ENCODE results near the gene MYO3B. TPM values are rescaled to one million over a fixed set of nuclear protein-coding genes. Genes with fewer than 3 reads are reported as not detected.

The MYO3B gene
- total and polyA plus RNA-seq, 7 donors, result 0.34 TPM; not detected in 6

DNA sequence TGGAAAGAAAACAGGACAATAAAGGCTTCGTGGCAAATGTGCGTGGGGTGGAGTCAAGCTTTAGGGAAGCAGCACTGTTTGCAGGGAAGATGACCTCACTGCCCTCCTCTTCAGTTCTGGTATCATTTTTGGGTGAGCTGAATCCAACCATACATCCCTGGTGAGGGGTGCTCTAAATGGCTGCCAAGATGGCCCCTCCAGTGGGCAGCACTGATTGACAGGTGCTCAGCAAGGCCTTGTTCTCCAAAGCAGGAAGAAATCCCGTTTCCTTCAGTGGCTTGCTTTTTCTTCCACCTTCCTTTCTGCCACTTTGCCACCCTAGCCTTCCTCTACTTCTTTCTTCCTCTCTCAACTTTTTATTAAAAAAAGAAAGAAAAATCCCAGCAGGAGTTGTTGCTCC lies 404.4 kb downstream of the MYO3B start:
- H3K27ac ChIP-seq, result no peak overlapping the region
- no peaks in the 10 kb centered on the region for H3K9me3 ChIP-seq
- DNase-seq, result no peak
- no peaks in the 10 kb centered on the region for H3K36me3 ChIP-seq
- H3K4me3 ChIP-seq, result no peak overlapping the region
- intact Hi-C loops (cut with DNase I), result no loop called here
- 76 to 86% methylated on average over 3 of the region's 3 CpGs for WGBS, 2 donors
- no peaks in the 10 kb centered on the region for H3K27me3 ChIP-seq
- H3K4me1 ChIP-seq, result peaks cover 0 to 12% (median 6%) of the 10 kb centered on the region in 4 donors
- TF ChIP-seq, protein P1, sequence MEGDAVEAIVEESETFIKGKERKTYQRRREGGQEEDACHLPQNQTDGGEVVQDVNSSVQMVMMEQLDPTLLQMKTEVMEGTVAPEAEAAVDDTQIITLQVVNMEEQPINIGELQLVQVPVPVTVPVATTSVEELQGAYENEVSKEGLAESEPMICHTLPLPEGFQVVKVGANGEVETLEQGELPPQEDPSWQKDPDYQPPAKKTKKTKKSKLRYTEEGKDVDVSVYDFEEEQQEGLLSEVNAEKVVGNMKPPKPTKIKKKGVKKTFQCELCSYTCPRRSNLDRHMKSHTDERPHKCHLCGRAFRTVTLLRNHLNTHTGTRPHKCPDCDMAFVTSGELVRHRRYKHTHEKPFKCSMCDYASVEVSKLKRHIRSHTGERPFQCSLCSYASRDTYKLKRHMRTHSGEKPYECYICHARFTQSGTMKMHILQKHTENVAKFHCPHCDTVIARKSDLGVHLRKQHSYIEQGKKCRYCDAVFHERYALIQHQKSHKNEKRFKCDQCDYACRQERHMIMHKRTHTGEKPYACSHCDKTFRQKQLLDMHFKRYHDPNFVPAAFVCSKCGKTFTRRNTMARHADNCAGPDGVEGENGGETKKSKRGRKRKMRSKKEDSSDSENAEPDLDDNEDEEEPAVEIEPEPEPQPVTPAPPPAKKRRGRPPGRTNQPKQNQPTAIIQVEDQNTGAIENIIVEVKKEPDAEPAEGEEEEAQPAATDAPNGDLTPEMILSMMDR (IDR thresholded peaks at IDR 0.05), result no peak
- no peak for TF ChIP-seq EP300 (IDR thresholded peaks at IDR 0.05)
- TF ChIP-seq POLR2AphosphoS5 (IDR thresholded peaks at IDR 0.05), result no peak
- TF ChIP-seq POLR2A (IDR thresholded peaks at IDR 0.05), result no peak

DNA sequence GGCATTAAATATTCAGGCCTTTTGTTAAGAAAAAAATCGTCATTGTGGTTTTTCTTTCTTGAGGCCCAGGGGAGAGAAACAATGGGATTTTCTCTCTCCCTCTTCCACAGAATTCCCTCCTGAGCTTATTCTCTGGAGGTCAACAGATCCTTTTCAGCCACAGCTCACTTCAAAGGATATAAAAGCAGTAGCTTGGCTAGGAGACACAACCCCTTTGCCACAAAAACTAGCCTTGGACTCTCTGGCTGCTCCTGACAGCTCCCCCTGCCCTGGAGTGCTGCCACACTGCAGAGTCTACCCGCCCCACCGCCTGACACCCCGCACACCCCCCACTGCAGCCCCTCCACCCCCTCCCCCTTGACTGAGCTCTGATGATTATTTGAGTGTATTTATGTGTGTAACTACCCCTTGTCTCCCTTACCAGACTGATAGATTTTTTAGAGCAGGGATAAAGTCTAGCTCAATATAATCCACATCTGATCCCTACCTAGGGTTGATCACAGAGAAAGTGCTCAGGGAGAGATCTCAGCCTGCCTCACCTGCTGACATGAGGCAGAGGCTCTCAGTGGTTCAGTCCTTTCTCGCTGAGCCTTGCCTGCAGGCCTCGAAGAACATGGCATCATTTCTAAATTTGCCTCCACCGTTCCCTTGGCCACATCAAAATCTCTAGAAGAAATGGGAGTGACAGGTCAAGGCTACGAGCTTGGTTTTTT lies 405.0 kb downstream of the MYO3B start:
- no peak for TF ChIP-seq POLR2A (IDR thresholded peaks at IDR 0.05)
- no peak for TF ChIP-seq POLR2AphosphoS5 (IDR thresholded peaks at IDR 0.05)
- TF ChIP-seq EP300 (IDR thresholded peaks at IDR 0.05), result no peak
- TF ChIP-seq, protein P1 (IDR thresholded peaks at IDR 0.05), result no peak
- H3K27ac ChIP-seq, result no peak overlapping the region
- WGBS, 2 donors, result 84 to 87% methylated on average over 8 of the region's 8 CpGs
- H3K36me3 ChIP-seq, result no peaks in the 10 kb centered on the region
- no peaks in the 10 kb centered on the region for H3K27me3 ChIP-seq
- peaks cover 0 to 12% (median 6%) of the 10 kb centered on the region in 4 donors for H3K4me1 ChIP-seq
- no peak overlapping the region for H3K4me3 ChIP-seq
- no peaks in the 10 kb centered on the region for H3K9me3 ChIP-seq
- no peak for DNase-seq
- intact Hi-C loops (cut with DNase I), result no loop called here

DNA sequence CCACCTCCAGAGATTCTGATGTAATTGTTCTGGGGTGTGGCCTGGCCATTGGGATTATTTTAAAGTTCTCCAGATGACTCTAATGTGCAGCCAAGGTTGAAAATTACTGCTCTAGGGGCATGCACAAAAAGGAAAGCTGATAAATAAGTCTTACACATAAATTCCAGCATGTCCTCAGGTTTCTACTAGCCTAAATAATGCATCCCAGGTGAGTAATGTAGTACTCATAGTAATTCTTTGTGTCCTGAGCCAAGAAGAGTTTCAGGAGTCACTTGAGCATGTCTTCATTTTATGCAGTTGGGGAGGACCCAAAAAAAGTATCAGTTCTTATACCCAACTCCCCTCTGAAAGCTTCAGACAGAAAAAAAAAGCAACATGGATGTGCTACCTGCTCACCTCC lies 407.1 kb downstream of the MYO3B start:
- intact Hi-C loops (cut with DNase I), result no loop called here
- TF ChIP-seq POLR2A (IDR thresholded peaks at IDR 0.05) (no peak), EP300 (IDR thresholded peaks at IDR 0.05) (no peak), POLR2AphosphoS5 (IDR thresholded peaks at IDR 0.05) (no peak)
- TF ChIP-seq, protein P1 (IDR thresholded peaks at IDR 0.05), result no peak
- no peaks in the 10 kb centered on the region for H3K9me3 ChIP-seq

DNA sequence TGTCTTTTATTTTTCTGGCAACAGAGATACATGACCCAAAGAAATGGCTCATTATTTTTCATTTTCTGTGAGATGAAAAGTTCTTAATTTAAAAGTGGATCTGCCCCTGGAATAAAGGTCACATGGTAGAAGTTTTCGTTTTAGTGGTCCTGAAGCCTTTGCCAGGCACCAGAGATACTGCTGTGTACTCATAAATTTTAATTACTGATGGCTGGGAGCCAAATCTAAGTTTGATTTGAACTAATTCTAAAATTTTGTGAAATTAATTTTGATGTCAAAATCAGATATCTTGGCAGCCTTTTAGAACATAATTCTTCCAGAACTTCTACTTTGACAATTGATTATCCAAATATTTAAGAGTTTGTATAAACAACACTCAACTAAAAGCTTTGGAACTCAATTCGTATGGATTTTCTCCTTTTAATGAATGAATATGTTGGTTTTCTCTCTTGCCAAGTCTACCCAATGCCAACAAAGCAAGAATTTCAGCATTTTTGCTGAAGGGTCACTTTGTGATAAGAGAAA lies 408.7 kb downstream of the MYO3B start:
- TF ChIP-seq POLR2AphosphoS5 (IDR thresholded peaks at IDR 0.05) (no peak), EP300 (IDR thresholded peaks at IDR 0.05) (no peak), POLR2A (IDR thresholded peaks at IDR 0.05) (no peak)
- TF ChIP-seq, protein P1 (IDR thresholded peaks at IDR 0.05), result no peak
- H3K4me3 ChIP-seq, result no peak overlapping the region
- H3K27me3 ChIP-seq, result no peaks in the 10 kb centered on the region
- 21 to 45% methylated on average over 2 of the region's 2 CpGs for WGBS, 2 donors
- no peak overlapping the region for H3K27ac ChIP-seq
- no peaks in the 10 kb centered on the region for H3K36me3 ChIP-seq
- H3K4me1 ChIP-seq, result peaks cover 0 to 12% (median 6%) of the 10 kb centered on the region in 4 donors
- intact Hi-C loops (cut with DNase I), result no loop called here
- DNase-seq, result no peak
- no peaks in the 10 kb centered on the region for H3K9me3 ChIP-seq

More for the DNA sequence above, 407.1 kb downstream of the MYO3B start:
- H3K27ac ChIP-seq, result no peak overlapping the region
- H3K36me3 ChIP-seq, result no peaks in the 10 kb centered on the region
- no peak for DNase-seq
- H3K4me3 ChIP-seq, result no peak overlapping the region
- H3K4me1 ChIP-seq, result peaks cover 0 to 12% (median 6%) of the 10 kb centered on the region in 4 donors
- H3K27me3 ChIP-seq, result no peaks in the 10 kb centered on the region

Measured in sigmoid colon (tissue), 7 donors.